B cell (primary cell): Measurements from ENCODE around the gene SALL4. TPM values are rescaled to one million over a fixed set of nuclear protein-coding genes. Genes with fewer than 3 reads are reported as not detected.

Source experiments
- ATAC-seq: fragments of 200-7000 bp; cut with Tn5 transposase; one replicate; pipeline ENCODE4 v1.10.0; 2021; ENCODE audit warnings: low read depth, mild to moderate bottlenecking, moderate number of reproducible peaks, moderate library complexity
- CTCF ChIA-PET: fragments of 350-600 bp; sonication (Branson Sonifier 250); formaldehyde crosslinking; loops from one replicate; lab custom pipeline; 2021; ENCODE audit warnings: antibody characterized with exemption, inconsistent platforms; lab: Charles Lee
- POLR2A ChIA-PET: fragments of 350-600 bp; sonication (Branson Sonifier 250); formaldehyde crosslinking; loops from one replicate; lab custom pipeline; 2021; ENCODE audit warnings: antibody characterized with exemption; lab: Charles Lee
- DNase-seq: peaks from one replicate; pipeline ENCODE4 v3.0.0; 2013
- H2AFZ ChIP-seq: 2 replicates; pipeline ENCODE4 v1.6.1; 2012; ENCODE audit warnings: mild to moderate bottlenecking, low read depth, low read length; ENCODE audit not compliant: insufficient read depth, poor library complexity, severe bottlenecking
- H3K27ac ChIP-seq, 2 donors: 1 replicate in 1 of 2; 2 replicates in 1 of 2; pipeline ENCODE4 v1.5.1; 2012 to 2013; ENCODE audit warnings: low read length in 2 of 2, mild to moderate bottlenecking in 2 of 2, moderate library complexity in 1 of 2
- H3K27me3 ChIP-seq, 4 experiments: fragments of 200-600 bp in 1 of 4; sonication (generic) in 1 of 4; replicated peaks in 1 of 4; 1 replicate in 2 of 4; 2 replicates in 2 of 4; pipeline versions ENCODE4 v1.6.1 to v1.7.0; 2013 to 2016; ENCODE audit warnings: low read length in 3 of 4, mild to moderate bottlenecking in 2 of 4, mixed read lengths in 1 of 4, moderate library complexity in 1 of 4; ENCODE audit not compliant: insufficient read depth in 4 of 4, control insufficient read depth in 3 of 4; ENCODE audit errors: control extremely low read depth in 1 of 4
- H3K36me3 ChIP-seq, 2 experiments: replicated peaks in 1 of 2; 1 replicate in 1 of 2; 2 replicates in 1 of 2; pipeline versions ENCODE4 v1.6.1 to v1.7.1; 2013; ENCODE audit warnings: low read length in 1 of 2; ENCODE audit not compliant: insufficient read depth in 2 of 2, control insufficient read depth in 1 of 2; ENCODE audit errors: control extremely low read depth in 1 of 2, extremely low read depth in 1 of 2
- H3K4me1 ChIP-seq, 2 donors: fragments of 200-600 bp in 1 of 2; sonication (generic) in 1 of 2; 1 replicate in 1 of 2; 2 replicates in 1 of 2; pipeline versions ENCODE4 v1.5.1 to v1.6.1; 2013 to 2017; ENCODE audit warnings: low read length in 2 of 2; ENCODE audit not compliant: control insufficient read depth in 2 of 2, insufficient read depth in 2 of 2
- H3K4me2 ChIP-seq: replicated peaks from 2 replicates; pipeline ENCODE3; 2012; ENCODE audit warnings: mild to moderate bottlenecking, low read depth, low read length; ENCODE audit not compliant: poor library complexity, severe bottlenecking
- H3K4me3 ChIP-seq, 5 experiments: fragments of 200-600 bp in 1 of 5; sonication (generic) in 1 of 5; 1 replicate in 3 of 5; 2 replicates in 2 of 5; pipeline versions ENCODE4 v1.5.1 to v1.7.0; 2011 to 2016; ENCODE audit warnings: low read length in 4 of 5, mild to moderate bottlenecking in 4 of 5, low read depth in 2 of 5, control low read depth in 1 of 5, moderate library complexity in 1 of 5; ENCODE audit not compliant: insufficient read depth in 1 of 5; ENCODE audit errors: control extremely low read depth in 1 of 5, extremely low read depth in 1 of 5
- H3K79me2 ChIP-seq: fragments of 200-600 bp; sonication (generic); one replicate; pipeline ENCODE4 v1.6.0; 2016; ENCODE audit warnings: low read length; ENCODE audit not compliant: control insufficient read depth, insufficient read depth
- H3K9ac ChIP-seq: fragments of 200-600 bp; sonication (generic); 2 replicates; pipeline ENCODE4 v1.6.1; 2017; ENCODE audit warnings: mild to moderate bottlenecking, low read length, moderate library complexity
- H3K9me3 ChIP-seq, 3 donors: one replicate each; pipeline versions ENCODE4 v1.6.1 to v1.7.1; 2013; ENCODE audit warnings: low read length in 2 of 3; ENCODE audit not compliant: control insufficient read depth in 2 of 3, insufficient read depth in 1 of 3; ENCODE audit errors: control extremely low read depth in 1 of 3
- H4K20me1 ChIP-seq: 2 replicates; pipeline ENCODE4 v1.6.0; 2012; ENCODE audit warnings: mild to moderate bottlenecking, low read length; ENCODE audit not compliant: insufficient read depth, control insufficient read depth, poor library complexity, severe bottlenecking
- H3K27ac Mint-ChIP-seq: one replicate; pipeline ENCODE4 v1.8.0; 2021; ENCODE audit warnings: mixed read lengths
- H3K27me3 Mint-ChIP-seq: one replicate; pipeline ENCODE4 v1.8.0; 2021; ENCODE audit warnings: mixed read lengths
- H3K4me1 Mint-ChIP-seq: one replicate; pipeline ENCODE4 v1.8.0; 2021; ENCODE audit warnings: mixed read lengths
- H3K4me3 Mint-ChIP-seq: one replicate; pipeline ENCODE4 v1.8.0; 2021; ENCODE audit warnings: mixed read lengths
- H3K9me3 Mint-ChIP-seq: one replicate; pipeline ENCODE4 v1.8.0; 2022; ENCODE audit warnings: mixed read lengths; ENCODE audit not compliant: insufficient read depth
- EZH2 ChIP-seq: IDR thresholded peaks from 2 replicates; pipeline ENCODE4 v1.6.1; 2012; ENCODE audit warnings: borderline replicate concordance, low read depth, mild to moderate bottlenecking, moderate library complexity, low read length; ENCODE audit not compliant: insufficient read depth, poor library complexity, severe bottlenecking
- WGBS: methylation state at CpG from one replicate; pipeline ENCODE4 v1.1.5; 2013; ENCODE audit warnings: missing lambda C conversion rate; ENCODE audit not compliant: insufficient coverage; 5-methylcytosine and 5-hydroxymethylcytosine counted together
- intact Hi-C: fragments of 100-400 bp; cut with micrococcal nuclease; formaldehyde crosslinking; loops from one replicate; pipeline ENCODE4 v1.10.0; 2022
- polyA plus RNA-seq: library from polyadenylated mRNA; depleted of rRNA; stranded (reverse); fragments of >200 nt; gene quantifications from 2 replicates; pipeline ENCODE4 v1.2.3, GENCODE V29; 2012
- total RNA-seq, 2 donors: library from RNA; stranded (reverse); fragments of 120-200 nt in 1 of 2; gene quantifications; 1 replicate in 1 of 2; 2 replicates in 1 of 2; pipeline versions ENCODE4 v1.2.3 to v1.2.4, GENCODE V29; 2013 to 2022
- TF ChIP-seq, protein P1 (sequence below): fragments of 200-600 bp; IDR thresholded peaks from one replicate; pipeline ENCODE4 v1.8.0; 2022; ENCODE audit warnings: antibody characterized with exemption, mild to moderate bottlenecking

Gene SALL4
- total and polyA plus RNA-seq, 2 donors (not counting 1 experiment from before 2014, with no cell fraction given) = 0.21 TPM; not detected in 1

DNA sequence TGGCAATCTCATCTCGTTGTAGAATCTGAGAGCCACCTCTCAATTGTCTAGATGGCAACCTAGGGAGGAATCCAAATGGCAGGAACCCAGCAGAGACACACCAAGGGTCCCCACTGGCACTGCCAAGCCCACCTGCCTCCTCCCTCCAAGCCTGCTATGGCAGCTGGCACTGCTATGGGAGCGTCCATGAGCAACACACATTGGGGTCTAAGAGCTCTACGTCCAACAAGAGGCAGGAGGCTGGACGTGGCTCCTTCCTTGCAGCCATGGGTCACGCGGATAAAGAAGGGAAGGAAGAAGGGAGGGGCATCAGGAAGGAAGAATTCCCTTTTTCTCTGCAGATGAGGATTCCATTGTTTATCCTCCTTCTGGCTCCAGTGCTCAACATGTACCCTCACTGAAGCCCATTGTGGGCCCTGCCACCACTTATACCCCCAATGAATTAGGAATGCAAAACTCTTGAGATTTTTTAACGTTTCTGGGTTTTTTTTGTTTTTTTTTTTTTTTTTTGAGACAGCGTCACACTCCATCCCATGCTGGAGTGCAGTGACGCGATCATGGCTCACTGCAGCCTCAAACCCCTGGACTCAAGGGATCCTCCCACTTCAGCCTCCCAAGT lies 51.4 kb downstream of the SALL4 start:
- no peaks in the 10 kb centered on the region for H3K27me3 Mint-ChIP-seq
- no peaks in the 10 kb centered on the region for H3K4me1 Mint-ChIP-seq
- Histone ChIP-seq H3K9ac (no peak overlapping the region), H2AFZ (no peak overlapping the region), H3K79me2 (no peaks in the 10 kb centered on the region), H4K20me1 (no peaks in the 10 kb centered on the region), H3K4me1 (no peaks in the 10 kb centered on the region), H3K4me2 (no peak overlapping the region), H3K9me3 (no peaks in the 10 kb centered on the region), H3K36me3 (no peaks in the 10 kb centered on the region), H3K27ac (no peak overlapping the region), H3K4me3 (no peak overlapping the region), H3K27me3 (no peaks in the 10 kb centered on the region)
- POLR2A ChIA-PET = no interaction called here
- DNase-seq (no peak), ATAC-seq (no peak)
- no peak overlapping the region for H3K4me3 Mint-ChIP-seq
- H3K9me3 Mint-ChIP-seq = peaks cover under 1% of the 10 kb centered on the region
- intact Hi-C loops = no loop called here
- no peak for TF ChIP-seq EZH2
- TF ChIP-seq, protein P1, sequence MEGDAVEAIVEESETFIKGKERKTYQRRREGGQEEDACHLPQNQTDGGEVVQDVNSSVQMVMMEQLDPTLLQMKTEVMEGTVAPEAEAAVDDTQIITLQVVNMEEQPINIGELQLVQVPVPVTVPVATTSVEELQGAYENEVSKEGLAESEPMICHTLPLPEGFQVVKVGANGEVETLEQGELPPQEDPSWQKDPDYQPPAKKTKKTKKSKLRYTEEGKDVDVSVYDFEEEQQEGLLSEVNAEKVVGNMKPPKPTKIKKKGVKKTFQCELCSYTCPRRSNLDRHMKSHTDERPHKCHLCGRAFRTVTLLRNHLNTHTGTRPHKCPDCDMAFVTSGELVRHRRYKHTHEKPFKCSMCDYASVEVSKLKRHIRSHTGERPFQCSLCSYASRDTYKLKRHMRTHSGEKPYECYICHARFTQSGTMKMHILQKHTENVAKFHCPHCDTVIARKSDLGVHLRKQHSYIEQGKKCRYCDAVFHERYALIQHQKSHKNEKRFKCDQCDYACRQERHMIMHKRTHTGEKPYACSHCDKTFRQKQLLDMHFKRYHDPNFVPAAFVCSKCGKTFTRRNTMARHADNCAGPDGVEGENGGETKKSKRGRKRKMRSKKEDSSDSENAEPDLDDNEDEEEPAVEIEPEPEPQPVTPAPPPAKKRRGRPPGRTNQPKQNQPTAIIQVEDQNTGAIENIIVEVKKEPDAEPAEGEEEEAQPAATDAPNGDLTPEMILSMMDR = no peak
- CTCF ChIA-PET = interaction anchor here (0.6 kb wide), 1 partner anchor 156 kb away, joined by 3 read pairs; no protein-coding TSS in a partner anchor
- WGBS = 64% methylated on average over 1 of the region's 10 CpGs
- no peak overlapping the region for H3K27ac Mint-ChIP-seq

DNA sequence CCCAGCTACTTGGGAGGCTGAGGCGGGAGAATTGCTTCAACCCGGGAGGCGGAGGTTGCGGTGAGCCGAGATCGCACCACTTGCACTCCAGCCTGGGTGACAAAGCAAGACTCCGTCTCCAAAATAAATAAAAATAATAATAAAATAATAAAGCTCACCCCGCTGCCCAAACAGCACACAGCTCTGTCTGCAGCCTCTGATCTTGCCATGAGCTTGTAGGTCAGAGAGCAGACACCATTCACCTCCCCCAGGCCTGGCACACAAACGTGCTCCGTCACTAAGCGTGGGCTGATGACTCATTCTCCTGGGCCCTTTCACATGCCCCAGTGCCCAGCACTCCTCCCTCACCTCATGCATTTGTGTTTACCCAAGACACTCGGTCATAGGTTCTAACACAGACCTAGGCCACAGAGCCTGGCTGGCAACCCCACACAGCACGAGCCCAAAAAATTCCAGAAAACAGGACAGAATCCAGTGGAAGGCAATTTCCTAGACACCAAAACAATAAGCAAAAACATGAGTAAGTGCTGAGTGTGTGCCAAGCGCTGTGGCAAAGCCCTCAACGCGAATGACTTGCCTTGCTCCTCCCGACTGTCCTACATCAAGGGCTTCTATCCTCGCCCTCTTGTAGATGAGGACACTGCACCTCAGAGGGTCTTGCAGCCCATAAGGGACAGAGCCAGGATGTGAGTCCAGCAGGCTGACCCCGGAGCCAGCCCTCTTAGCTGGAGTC lies 52.1 kb downstream of the SALL4 start:
- intact Hi-C loops = no loop called here
- no peaks in the 10 kb centered on the region for H3K9me3 ChIP-seq
- no peaks in the 10 kb centered on the region for H3K4me1 ChIP-seq
- ATAC-seq (no peak), DNase-seq (no peak)
- 85% methylated on average over 14 of the region's 19 CpGs for WGBS
- no peak overlapping the region for H3K27ac Mint-ChIP-seq
- CTCF ChIA-PET = no interaction called here
- H3K9ac ChIP-seq = no peak overlapping the region
- no peaks in the 10 kb centered on the region for H3K36me3 ChIP-seq
- no peak overlapping the region for H3K4me3 Mint-ChIP-seq
- POLR2A ChIA-PET = no interaction called here
- no peak for TF ChIP-seq EZH2
- TF ChIP-seq, protein P1 = no peak
- no peaks in the 10 kb centered on the region for H3K4me1 Mint-ChIP-seq
- no peak overlapping the region for H2AFZ ChIP-seq
- no peak overlapping the region for H3K4me3 ChIP-seq
- no peaks in the 10 kb centered on the region for H3K79me2 ChIP-seq
- H4K20me1 ChIP-seq = no peaks in the 10 kb centered on the region
- no peak overlapping the region for H3K27ac ChIP-seq
- no peaks in the 10 kb centered on the region for H3K27me3 ChIP-seq
- no peak overlapping the region for H3K4me2 ChIP-seq
- H3K27me3 Mint-ChIP-seq = peaks cover 5% of the 10 kb centered on the region
- H3K9me3 Mint-ChIP-seq = peaks cover 5% of the 10 kb centered on the region
